GM12873 (cell line): Measurements from ENCODE around the gene PREX1.

ENCODE experiments used
- CTCF ChIP-seq: IDR thresholded peaks from 2 replicates; pipeline ENCODE4 v1.5.1; 2012; ENCODE audit warnings: low read depth, mild to moderate bottlenecking, moderate library complexity, low read length, control low read depth; ENCODE audit not compliant: insufficient read depth; ENCODE audit errors: missing control alignments

Gene PREX1

DNA sequence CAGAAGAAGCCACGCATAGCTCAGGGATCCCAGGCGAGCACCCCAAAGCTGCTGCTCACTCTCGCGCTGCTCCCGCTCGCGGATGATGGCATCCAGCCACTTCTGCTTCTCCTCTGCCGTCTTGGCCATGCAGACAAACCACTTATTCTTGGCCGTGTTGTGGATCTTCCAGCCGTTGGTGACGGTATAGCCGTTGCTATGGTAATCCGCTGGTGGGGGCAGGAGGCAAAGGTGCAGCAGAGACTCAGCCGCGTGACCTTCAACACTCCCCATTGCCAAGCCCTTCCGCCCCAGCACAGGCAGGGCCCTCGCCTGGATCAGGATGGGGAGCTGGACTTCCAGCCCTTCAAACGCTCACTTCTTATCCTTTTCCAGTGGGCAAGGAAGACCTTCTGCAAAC, 136.9 kb downstream of the PREX1 start:
- TF ChIP-seq CTCF, result no peak

DNA sequence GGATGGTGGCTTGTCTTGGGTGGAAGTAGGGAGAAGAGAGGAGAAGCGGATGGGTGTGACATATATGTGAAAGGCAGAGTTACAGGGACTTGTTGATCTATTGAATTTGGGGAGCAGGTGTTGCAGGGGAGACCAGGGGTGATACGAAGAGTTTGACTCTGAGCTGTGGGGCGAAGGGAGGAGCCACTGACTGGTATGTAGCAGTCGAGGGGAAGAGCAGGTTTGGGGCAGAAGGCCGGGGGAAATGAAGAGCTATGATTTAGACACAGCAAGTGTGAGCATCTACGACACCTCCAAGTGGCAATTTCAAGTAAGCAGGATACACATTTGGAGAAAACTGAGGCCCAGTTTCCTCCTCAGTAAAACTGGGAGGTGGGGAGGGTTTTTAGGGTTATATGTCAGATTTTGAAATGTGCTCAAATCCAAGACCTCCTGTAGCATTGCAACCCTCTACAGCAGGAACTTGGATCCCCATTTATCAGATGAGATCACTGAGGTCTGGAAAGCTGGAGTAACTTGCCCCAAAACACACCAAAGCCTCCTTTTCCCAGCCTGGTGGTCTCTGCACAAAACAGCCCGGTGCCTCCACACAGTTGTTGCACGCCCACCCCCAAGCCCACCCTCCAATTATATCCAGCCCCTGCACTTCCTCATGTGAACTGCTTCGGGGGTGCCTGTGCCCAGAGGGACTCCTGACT, 137.8 kb downstream of the PREX1 start:
- TF ChIP-seq CTCF, result no peak

GRCh38 chr20:48689388-48689787, 138.4 kb downstream of the PREX1 start:
- TF ChIP-seq CTCF, result no peak

DNA sequence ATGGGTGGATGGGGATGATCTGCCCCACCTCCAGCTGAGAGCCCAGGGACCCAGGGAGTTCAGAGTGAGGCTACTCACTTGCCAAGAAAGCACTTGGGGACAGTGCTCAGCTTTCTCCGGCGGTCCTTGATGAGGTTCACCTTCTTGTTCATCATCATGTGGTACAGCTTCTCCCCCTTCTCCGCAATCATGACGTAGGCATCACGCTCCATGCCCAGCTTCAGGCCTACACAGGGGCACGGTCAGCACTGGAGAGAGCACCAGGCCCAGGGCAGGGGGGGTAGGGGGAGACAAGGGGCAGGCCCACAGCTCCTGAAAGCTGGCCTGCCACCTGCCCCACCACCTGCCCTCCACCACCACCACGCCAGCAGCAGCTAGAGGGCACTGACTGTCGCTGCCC, 139.2 kb downstream of the PREX1 start:
- no peak for TF ChIP-seq CTCF

DNA sequence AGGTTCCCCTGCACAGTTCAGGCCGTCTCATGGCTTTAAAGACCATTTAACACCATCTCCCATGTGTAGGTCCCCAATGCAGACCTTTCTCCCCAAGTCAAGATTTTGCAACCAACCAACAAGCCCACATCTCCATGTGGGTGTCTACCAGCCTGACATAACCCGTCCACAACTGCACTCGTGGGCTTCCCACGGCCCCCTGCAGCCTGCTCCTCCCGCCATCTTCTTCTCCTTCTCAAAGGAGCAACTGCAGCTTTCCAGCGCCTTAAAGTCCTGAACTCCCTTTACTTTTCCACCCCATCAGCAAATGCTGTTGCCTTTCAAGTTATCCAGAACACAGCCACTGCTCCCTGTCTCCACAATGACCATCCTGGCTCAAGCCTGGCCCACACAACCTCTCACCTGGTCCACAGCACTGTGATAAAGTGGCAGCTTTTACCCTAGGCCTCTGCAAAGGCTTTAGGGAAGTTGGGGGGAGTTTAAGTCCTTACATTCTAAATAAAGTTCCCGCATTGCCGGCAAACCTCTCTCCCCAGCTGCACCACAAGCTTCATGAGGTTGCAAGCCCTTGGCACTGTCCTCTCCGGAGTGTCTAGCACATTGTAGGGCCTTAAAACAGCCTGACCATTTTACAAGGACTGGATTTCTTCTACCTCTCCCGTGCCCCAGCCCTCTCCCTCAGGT, 140.5 kb downstream of the PREX1 start:
- no peak for TF ChIP-seq CTCF

GRCh38 chr20:48686238-48687116, 141.3 kb downstream of the PREX1 start:
- TF ChIP-seq CTCF, result no peak

DNA sequence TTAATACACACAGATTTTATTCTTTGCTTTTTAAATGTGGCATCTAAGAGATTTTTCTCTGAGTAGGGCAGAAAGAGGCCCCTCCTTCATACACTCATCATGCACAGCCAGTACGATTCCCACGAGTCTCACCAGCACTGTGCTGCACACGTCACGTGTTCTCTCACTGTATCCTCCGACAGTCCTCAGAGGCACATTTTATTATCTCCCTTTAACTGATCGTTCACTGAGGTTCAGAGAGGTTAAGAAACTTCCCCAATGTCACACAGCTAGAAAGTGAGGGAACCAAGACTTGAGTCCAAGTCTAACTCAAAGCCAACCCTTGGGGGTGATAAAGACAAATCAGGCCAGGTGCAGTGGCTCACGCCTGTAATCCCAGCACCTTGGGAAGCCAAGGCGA, 142.5 kb downstream of the PREX1 start:
- TF ChIP-seq CTCF, result no peak
